DND-41 (cell line): Measurements from ENCODE around the gene VAPB.

Experiments
- EZH2 ChIP-seq: IDR thresholded peaks from 3 replicates; pipeline ENCODE4 v1.6.1; 2012; ENCODE audit warnings: borderline replicate concordance, low read depth, mild to moderate bottlenecking, moderate library complexity, low read length, inconsistent platforms; ENCODE audit not compliant: severe bottlenecking
- TF ChIP-seq, protein P1 (sequence below): IDR thresholded peaks from 2 replicates; pipeline ENCODE4 v1.5.1; 2012; ENCODE audit warnings: borderline replicate concordance, low read length, moderate library complexity, mild to moderate bottlenecking; ENCODE audit not compliant: poor library complexity, severe bottlenecking; ENCODE audit errors: extremely low read depth

DNA sequence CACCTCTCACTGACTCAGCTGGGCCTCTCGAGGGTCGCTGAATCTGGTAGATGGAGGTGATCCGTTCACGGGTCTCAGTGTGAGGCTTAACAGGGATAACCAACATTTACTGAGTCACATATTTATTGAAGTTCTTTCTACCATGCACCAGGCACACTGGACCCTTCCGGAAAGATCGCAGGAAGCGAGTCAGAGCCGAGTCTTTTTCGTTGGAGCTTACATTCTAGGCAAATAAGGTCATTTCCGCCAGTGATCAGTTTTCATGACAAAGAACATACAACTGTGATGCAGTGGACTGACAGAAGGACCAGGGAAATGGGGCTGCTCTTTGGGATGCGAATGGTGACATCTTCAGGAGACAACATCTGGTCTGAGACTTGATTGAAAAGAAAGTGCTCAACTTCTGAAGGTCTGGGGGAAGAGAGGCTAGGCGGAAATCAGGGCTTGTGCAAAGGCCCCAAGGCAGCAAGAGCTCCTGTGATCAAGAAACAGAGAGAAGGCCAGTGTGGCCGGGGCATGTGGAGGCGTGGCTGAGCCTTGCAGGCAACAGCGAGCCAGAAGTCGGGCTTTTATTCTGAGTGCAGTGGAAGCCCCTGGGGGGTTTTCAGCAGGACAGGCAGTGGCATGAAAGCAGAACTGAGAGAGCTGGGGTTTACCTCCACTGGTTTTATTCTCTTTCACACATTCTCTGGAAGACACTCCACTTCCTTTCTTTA is 69.5 kb downstream of the VAPB start:
- TF ChIP-seq, protein P1, sequence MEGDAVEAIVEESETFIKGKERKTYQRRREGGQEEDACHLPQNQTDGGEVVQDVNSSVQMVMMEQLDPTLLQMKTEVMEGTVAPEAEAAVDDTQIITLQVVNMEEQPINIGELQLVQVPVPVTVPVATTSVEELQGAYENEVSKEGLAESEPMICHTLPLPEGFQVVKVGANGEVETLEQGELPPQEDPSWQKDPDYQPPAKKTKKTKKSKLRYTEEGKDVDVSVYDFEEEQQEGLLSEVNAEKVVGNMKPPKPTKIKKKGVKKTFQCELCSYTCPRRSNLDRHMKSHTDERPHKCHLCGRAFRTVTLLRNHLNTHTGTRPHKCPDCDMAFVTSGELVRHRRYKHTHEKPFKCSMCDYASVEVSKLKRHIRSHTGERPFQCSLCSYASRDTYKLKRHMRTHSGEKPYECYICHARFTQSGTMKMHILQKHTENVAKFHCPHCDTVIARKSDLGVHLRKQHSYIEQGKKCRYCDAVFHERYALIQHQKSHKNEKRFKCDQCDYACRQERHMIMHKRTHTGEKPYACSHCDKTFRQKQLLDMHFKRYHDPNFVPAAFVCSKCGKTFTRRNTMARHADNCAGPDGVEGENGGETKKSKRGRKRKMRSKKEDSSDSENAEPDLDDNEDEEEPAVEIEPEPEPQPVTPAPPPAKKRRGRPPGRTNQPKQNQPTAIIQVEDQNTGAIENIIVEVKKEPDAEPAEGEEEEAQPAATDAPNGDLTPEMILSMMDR, result no peak
- no peak for TF ChIP-seq EZH2
